Transverse colon (tissue), 4 donors: ENCODE results near the gene PALMD.

ENCODE experiments used
- POLR2AphosphoS5 ChIP-seq, 3 donors: sonication (generic); formaldehyde crosslinking; IDR thresholded peaks; one replicate each; pipeline ENCODE4 v1.6.1; 2016; ENCODE audit warnings: antibody characterized with exemption in 3 of 3
- TF ChIP-seq, protein P1 (sequence below), 5 experiments: fragments of 200-600 bp in 3 of 5; fragments of 450-650 bp in 2 of 5; sonication (generic) in 3 of 5; IDR thresholded peaks; 1 replicate in 2 of 5; 2 replicates in 3 of 5; pipeline ENCODE4 v1.5.1; 2016 to 2017; ENCODE audit warnings: antibody characterized with exemption in 5 of 5, inconsistent platforms in 3 of 5, mild to moderate bottlenecking in 2 of 5, moderate library complexity in 1 of 5

DNA sequence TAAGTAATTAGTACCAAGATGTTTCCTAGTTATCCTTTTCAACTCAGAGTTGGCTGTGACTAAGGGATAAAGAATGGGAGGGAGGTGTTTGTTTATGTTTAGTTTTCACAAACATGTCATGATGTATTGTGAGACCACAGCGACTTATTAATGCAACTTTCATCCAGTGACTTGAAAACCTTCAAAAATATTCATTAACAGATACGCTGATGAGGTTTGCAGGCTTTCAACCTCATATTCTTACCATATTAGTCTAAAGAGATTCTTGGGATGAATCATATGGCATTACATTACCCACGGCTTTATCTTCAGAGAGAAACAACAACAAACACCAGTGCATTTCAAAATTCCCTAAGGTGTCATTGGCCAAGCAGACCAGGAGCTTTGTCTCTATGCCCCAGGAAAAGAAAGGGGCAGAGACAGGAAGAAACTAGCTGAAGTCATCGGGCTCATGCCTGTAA is 36.4 kb downstream of the PALMD start:
- TF ChIP-seq POLR2AphosphoS5 (IDR thresholded peaks at IDR 0.05): no peak
- TF ChIP-seq, protein P1, sequence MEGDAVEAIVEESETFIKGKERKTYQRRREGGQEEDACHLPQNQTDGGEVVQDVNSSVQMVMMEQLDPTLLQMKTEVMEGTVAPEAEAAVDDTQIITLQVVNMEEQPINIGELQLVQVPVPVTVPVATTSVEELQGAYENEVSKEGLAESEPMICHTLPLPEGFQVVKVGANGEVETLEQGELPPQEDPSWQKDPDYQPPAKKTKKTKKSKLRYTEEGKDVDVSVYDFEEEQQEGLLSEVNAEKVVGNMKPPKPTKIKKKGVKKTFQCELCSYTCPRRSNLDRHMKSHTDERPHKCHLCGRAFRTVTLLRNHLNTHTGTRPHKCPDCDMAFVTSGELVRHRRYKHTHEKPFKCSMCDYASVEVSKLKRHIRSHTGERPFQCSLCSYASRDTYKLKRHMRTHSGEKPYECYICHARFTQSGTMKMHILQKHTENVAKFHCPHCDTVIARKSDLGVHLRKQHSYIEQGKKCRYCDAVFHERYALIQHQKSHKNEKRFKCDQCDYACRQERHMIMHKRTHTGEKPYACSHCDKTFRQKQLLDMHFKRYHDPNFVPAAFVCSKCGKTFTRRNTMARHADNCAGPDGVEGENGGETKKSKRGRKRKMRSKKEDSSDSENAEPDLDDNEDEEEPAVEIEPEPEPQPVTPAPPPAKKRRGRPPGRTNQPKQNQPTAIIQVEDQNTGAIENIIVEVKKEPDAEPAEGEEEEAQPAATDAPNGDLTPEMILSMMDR (IDR thresholded peaks at IDR 0.05): no peak
